Posterior vena cava (tissue), 2 donors: ENCODE measurements around the gene CSNK1G1. TPM values are rescaled to one million over a fixed set of nuclear protein-coding genes. Genes with fewer than 3 reads are reported as not detected.
"Not testable (repeated sequence)": the region's sequence is repeated elsewhere in the genome, so short reads cannot be mapped to it uniquely, and the experiment has no call there.

Source experiments
- DNase-seq: peaks from one replicate; pipeline ENCODE4 v3.0.0-alpha.2; 2020; ENCODE audit warnings: low spot score
- intact Hi-C, 2 donors: fragments of 100-400 bp; cut with DNase I; formaldehyde crosslinking; loops; one replicate each; pipeline versions ENCODE4 v1.14.1 to v1.14.2; 2022 to 2023
- total RNA-seq, 2 donors: library from RNA; stranded (reverse); fragmentation: NEBNext Ultra II Directional; extraction: Animal tissue kit (Norgen Biotek cat#: 25700); gene quantifications; one replicate each; pipeline ENCODE4 v1.2.1, GENCODE V29; 2021
- donor health status: DM: yes; HTN: yes; CAD: no.
- donor health status: DM: yes; HTN: yes; CAD: no.

Gene CSNK1G1
- total RNA-seq, 2 donors from 2014 or later: 15.8 to 15.9 TPM

GRCh38 chr15:64355348-64355943, 527 bp downstream of the CSNK1G1 start:
- intact Hi-C loops: loop anchor here in 1 of 2 donors (10.0 kb wide), 1 partner anchor 1731 kb away; no protein-coding TSS in a partner anchor
- DNase-seq: no peak

- no peak for DNase-seq
- intact Hi-C loops: loop anchor here in 1 of 2 donors (10.0 kb wide), 1 partner anchor 1730 kb away; no protein-coding TSS in a partner anchor
Measured at GRCh38 chr15:64354688-64355344, 1.2 kb downstream of the CSNK1G1 start.

GRCh38 chr15:64351265-64351664, 4.7 kb downstream of the CSNK1G1 start:
- intact Hi-C loops: loop anchor here in 1 of 2 donors (10.0 kb wide), 1 partner anchor 1726 kb away; no protein-coding TSS in a partner anchor
- no peak for DNase-seq

- intact Hi-C loops: no loop called here
- DNase-seq: no peak
Measured at GRCh38 chr15:64349375-64349774, 6.6 kb downstream of the CSNK1G1 start.

GRCh38 chr15:64348455-64348854, 7.5 kb downstream of the CSNK1G1 start:
- DNase-seq: no peak
- intact Hi-C loops: no loop called here

- DNase-seq, intact Hi-C loops: not testable (repeated sequence)
Measured at GRCh38 chr15:64346242-64346641, 9.7 kb downstream of the CSNK1G1 start.

- no peak for DNase-seq
- intact Hi-C loops: no loop called here
Measured at GRCh38 chr15:64344651-64345294, 11.2 kb downstream of the CSNK1G1 start.

GRCh38 chr15:64343841-64344240, 12.1 kb downstream of the CSNK1G1 start:
- DNase-seq: no peak
- intact Hi-C loops: no loop called here

- intact Hi-C loops: no loop called here
- DNase-seq: no peak
Measured at GRCh38 chr15:64343222-64343621, 12.8 kb downstream of the CSNK1G1 start.

- intact Hi-C loops: no loop called here
Measured at GRCh38 chr15:64341961-64342360, 14.0 kb downstream of the CSNK1G1 start.

GRCh38 chr15:64340355-64340754, 15.6 kb downstream of the CSNK1G1 start:
- intact Hi-C loops: no loop called here
- DNase-seq: no peak

More at GRCh38 chr15:64341961-64342360, 14.0 kb downstream of the CSNK1G1 start:
- no peak for DNase-seq

- DNase-seq: no peak
- intact Hi-C loops: no loop called here
Measured at GRCh38 chr15:64337761-64338160, 18.2 kb downstream of the CSNK1G1 start.

- DNase-seq: no peak
- intact Hi-C loops: no loop called here
Measured at GRCh38 chr15:64333986-64334929, 21.7 kb downstream of the CSNK1G1 start.

GRCh38 chr15:64333516-64333915, 22.5 kb downstream of the CSNK1G1 start:
- intact Hi-C loops: no loop called here

GRCh38 chr15:64331668-64332067, 24.3 kb downstream of the CSNK1G1 start:
- intact Hi-C loops, DNase-seq: not testable (repeated sequence)

More at GRCh38 chr15:64333516-64333915, 22.5 kb downstream of the CSNK1G1 start:
- no peak for DNase-seq

GRCh38 chr15:64326975-64327374, 29.0 kb downstream of the CSNK1G1 start:
- DNase-seq, intact Hi-C loops: not testable (repeated sequence)

GRCh38 chr15:64326458-64326857, 29.5 kb downstream of the CSNK1G1 start:
- DNase-seq, intact Hi-C loops: not testable (repeated sequence)

- intact Hi-C loops: no loop called here
- DNase-seq: no peak
Measured at GRCh38 chr15:64324165-64324877, 31.7 kb downstream of the CSNK1G1 start.

GRCh38 chr15:64315216-64315615, 40.8 kb downstream of the CSNK1G1 start:
- DNase-seq: no peak
- intact Hi-C loops: no loop called here
